Endothelial cell of umbilical vein (primary cell): ENCODE data around the gene CHPF2. TPM values are rescaled to one million over a fixed set of nuclear protein-coding genes. Genes with fewer than 3 reads are reported as not detected.

Experiments used
- BruUV-seq: library from RNA; stranded (reverse); fragments of 400-500 nt; replicated peaks from 2 replicates; lab custom pipeline; 2021; lab: Mats Ljungman, UMichigan
- CTCF ChIA-PET: fragments of 300-600, 350-600 bp; sonication (Branson Sonifier 250); formaldehyde crosslinking; loops from one replicate; lab custom pipeline; 2021; ENCODE audit warnings: antibody characterized with exemption, inconsistent platforms; lab: Charles Lee
- POLR2A ChIA-PET: fragments of 300-600, 350-600 bp; sonication (Branson Sonifier 250); formaldehyde crosslinking; loops from one replicate; lab custom pipeline; 2021; ENCODE audit warnings: antibody characterized with exemption, inconsistent platforms; lab: Charles Lee
- DNase-seq: peaks from one replicate; pipeline ENCODE4 v3.0.0-alpha.2; 2011; ENCODE audit warnings: low read depth, low spot score
- FAIRE-seq: peaks from 2 replicates; lab custom pipeline; 2011; peaks lifted over from hg19 to GRCh38; lab: Jason Lieb, UNC
- H2AFZ ChIP-seq: 2 replicates; pipeline ENCODE4 v1.6.0; 2012; ENCODE audit warnings: low read depth, low read length, control low read depth, inconsistent platforms
- H3K27ac ChIP-seq: 2 replicates; pipeline ENCODE4 v1.5.1; 2011; ENCODE audit warnings: low read depth, mild to moderate bottlenecking, control low read depth, low read length, moderate library complexity; ENCODE audit not compliant: insufficient read depth
- H3K27me3 ChIP-seq, 2 experiments: 2 replicates each; pipeline versions ENCODE4 v1.6.0 to v1.6.1; 2011; ENCODE audit warnings: low read length in 2 of 2, mixed read lengths in 1 of 2; ENCODE audit not compliant: control insufficient read depth in 2 of 2, insufficient read depth in 2 of 2
- H3K36me3 ChIP-seq, 2 experiments: 2 replicates in 1 of 2; 3 replicates in 1 of 2; pipeline ENCODE4 v1.5.1; 2011; ENCODE audit warnings: low read length in 2 of 2, mild to moderate bottlenecking in 1 of 2, moderate library complexity in 1 of 2; ENCODE audit not compliant: control insufficient read depth in 2 of 2, insufficient read depth in 2 of 2; ENCODE audit errors: extremely low read depth in 1 of 2
- H3K4me1 ChIP-seq: 3 replicates; pipeline ENCODE4 v1.5.1; 2011; ENCODE audit warnings: mild to moderate bottlenecking, low read length; ENCODE audit not compliant: control insufficient read depth, insufficient read depth; ENCODE audit errors: extremely low read depth
- H3K4me2 ChIP-seq: 2 replicates; pipeline ENCODE4 v1.6.1; 2011; ENCODE audit warnings: low read length, control low read depth, mixed read lengths; ENCODE audit not compliant: insufficient read depth
- H3K4me3 ChIP-seq, 3 experiments: fragments of 200-600 bp in 1 of 3; sonication (generic), shearing (Covaris generic) in 1 of 3; replicated peaks in 1 of 3; 2 replicates each; pipeline ENCODE4 v1.5.1; 2011 to 2016; ENCODE audit warnings: control low read depth in 3 of 3, low read length in 3 of 3, mild to moderate bottlenecking in 2 of 3, inconsistent platforms in 1 of 3, low read depth in 1 of 3, moderate library complexity in 1 of 3; ENCODE audit not compliant: insufficient read depth in 1 of 3
- H3K79me2 ChIP-seq: 2 replicates; pipeline ENCODE4 v1.6.0; 2012; ENCODE audit warnings: low read length, inconsistent platforms; ENCODE audit not compliant: control insufficient read depth, insufficient read depth
- H3K9ac ChIP-seq: replicated peaks from 2 replicates; pipeline ENCODE3; 2011; ENCODE audit warnings: low read length, control low read depth; ENCODE audit not compliant: insufficient read depth; ENCODE audit errors: extremely low read depth
- H3K9me1 ChIP-seq: replicated peaks from 3 replicates; pipeline ENCODE4 v1.6.0; 2011; ENCODE audit warnings: mild to moderate bottlenecking, low read length; ENCODE audit not compliant: control insufficient read depth, insufficient read depth; ENCODE audit errors: extremely low read depth
- H3K9me3 ChIP-seq: replicated peaks from 2 replicates; pipeline ENCODE4 v1.5.1; 2012; ENCODE audit warnings: low read length, inconsistent platforms; ENCODE audit not compliant: control insufficient read depth, insufficient read depth
- H4K20me1 ChIP-seq: replicated peaks from 2 replicates; pipeline ENCODE3; 2011; ENCODE audit warnings: mild to moderate bottlenecking, low read length; ENCODE audit not compliant: control insufficient read depth, insufficient read depth; ENCODE audit errors: extremely low read depth
- CTCF ChIP-seq, 2 donors: IDR thresholded peaks; 1 replicate in 1 of 2; 2 replicates in 1 of 2; pipeline ENCODE4 v1.5.1; 2011; ENCODE audit warnings: low read length in 2 of 2, mild to moderate bottlenecking in 2 of 2, moderate library complexity in 2 of 2, control low read depth in 1 of 2, inconsistent platforms in 1 of 2, low read depth in 1 of 2; ENCODE audit not compliant: insufficient read depth in 1 of 2; ENCODE audit errors: extremely low read depth in 1 of 2
- FOS ChIP-seq: IDR thresholded peaks from 2 replicates; pipeline ENCODE4 v1.6.1; 2011; ENCODE audit warnings: mild to moderate bottlenecking, low read length, moderate library complexity, borderline replicate concordance; ENCODE audit not compliant: insufficient read depth
- GATA2 ChIP-seq: IDR thresholded peaks from 2 replicates; pipeline ENCODE4 v1.7.0; 2011; ENCODE audit warnings: low read depth, mild to moderate bottlenecking, moderate library complexity, mixed read lengths, low read length; ENCODE audit not compliant: insufficient read length, insufficient read depth
- MYC ChIP-seq: IDR thresholded peaks from one replicate; pipeline ENCODE4 v1.6.1; 2011; ENCODE audit warnings: mild to moderate bottlenecking, low read depth, low read length
- POLR2A ChIP-seq: IDR thresholded peaks from 2 replicates; pipeline ENCODE4 v1.6.1; 2012; ENCODE audit warnings: low read depth, mild to moderate bottlenecking, control low read depth, low read length
- POLR2AphosphoS5 ChIP-seq: IDR thresholded peaks from 2 replicates; pipeline ENCODE4 v1.6.1; 2012; ENCODE audit warnings: low read depth, mild to moderate bottlenecking, control low read depth, low read length, moderate library complexity; ENCODE audit not compliant: insufficient read depth
- dilution Hi-C: fragments of 300-500 bp; cut with MboI; formaldehyde crosslinking; loops from one replicate; pipeline ENCODE4 v1.15.0; 2019; ENCODE audit warnings: low sequenced_read_pairs; ENCODE audit not compliant: extremely low pct_ligation_motif_present
- intact Hi-C: fragments of 100-400 bp; cut with micrococcal nuclease; formaldehyde crosslinking; loops from one replicate; pipeline ENCODE4 v1.10.0; 2022
- polyA plus RNA-seq, 4 experiments: library from polyadenylated mRNA; depleted of rRNA in 3 of 4; stranded (reverse) in 3 of 4; unstranded in 1 of 4; fragments of >200 nt; gene quantifications; 2 replicates each; pipeline versions ENCODE4 v1.2.1 to v1.2.3, GENCODE V29; 2011 to 2012; ENCODE audit warnings: missing spikeins in 1 of 4
- total RNA-seq: library from RNA; stranded (reverse); gene quantifications from 2 replicates; pipeline ENCODE4 v1.2.3, GENCODE V29; 2021

Gene CHPF2
- total and polyA plus RNA-seq, 2 donors (not counting 3 experiments of a cell fraction or from before 2014, with no cell fraction given): 72.8 to 75.0 TPM

- ChIA-PET CTCF (interaction anchor here (1.0 to 4.0 kb wide), 5 partner anchors 11 to 335 kb away, joined by 3 to 58 read pairs (median 4); partner anchors contain the start of gene ABCB8), POLR2A (no interaction called here)
- H3K4me2 ChIP-seq: peak overlapping the region; percentile 55
- peak; percentile 93 for FAIRE-seq
- H3K9me3 ChIP-seq: no peaks in the 10 kb centered on the region
- dilution Hi-C loops: no loop called here
- no peak for TF ChIP-seq POLR2AphosphoS5
- peak; percentile 26 for TF ChIP-seq GATA2
- TF ChIP-seq POLR2A: peak; percentile 46
- TSS peak; percentile 76 for BruUV-seq
- H3K9me1 ChIP-seq: no peaks in the 10 kb centered on the region
- H3K27ac ChIP-seq: peak overlapping the region; percentile 88
- DNase-seq: peak; percentile 86
- H3K4me3 ChIP-seq: peak overlapping the region; percentile 82 to 95 (median 83)
- no peak overlapping the region for H2AFZ ChIP-seq
- H3K79me2 ChIP-seq: peaks cover 39% of the 10 kb centered on the region
- H3K27me3 ChIP-seq: no peaks in the 10 kb centered on the region
- H3K9ac ChIP-seq: peak overlapping the region; percentile 91
- H3K36me3 ChIP-seq: peaks cover 3 to 29% of the 10 kb centered on the region in 2 experiments
- intact Hi-C loops: loop anchor here (1.0 kb wide), 1 partner anchor 11 kb away; no protein-coding TSS in a partner anchor
- H4K20me1 ChIP-seq: no peaks in the 10 kb centered on the region
- peaks cover 14% of the 10 kb centered on the region for H3K4me1 ChIP-seq
Measured at GRCh38 chr7:151232917-151233701, 826 bp downstream of the CHPF2 start.

GRCh38 chr7:151233804-151234203 lies 1.5 kb downstream of the CHPF2 start:
- Histone ChIP-seq H3K9me1 (no peaks in the 10 kb centered on the region), H3K79me2 (peaks cover 39% of the 10 kb centered on the region), H3K27me3 (no peaks in the 10 kb centered on the region), H3K36me3 (peaks cover 3 to 32% of the 10 kb centered on the region in 2 experiments), H3K9me3 (no peaks in the 10 kb centered on the region), H3K4me3 (peak overlapping the region in 2 of 3 experiments; percentile 83 to 95), H3K27ac (peak overlapping the region; percentile 88), H4K20me1 (no peaks in the 10 kb centered on the region), H3K4me2 (peak overlapping the region; percentile 55), H3K9ac (peak overlapping the region; percentile 91), H3K4me1 (peaks cover 13% of the 10 kb centered on the region), H2AFZ (no peak overlapping the region)
- dilution Hi-C loops (no loop called here), intact Hi-C loops (loop anchor here (1.0 kb wide), 1 partner anchor 10 kb away; no protein-coding TSS in a partner anchor)
- DNase-seq (no peak), FAIRE-seq (peak; percentile 28)
- ChIA-PET CTCF (interaction anchor here (1.3 to 4.0 kb wide), 3 partner anchors 10 to 205 kb away, joined by 3 to 58 read pairs (median 4); partner anchors contain the start of gene ABCB8), POLR2A (no interaction called here)
- TF ChIP-seq GATA2 (no peak), MYC (no peak), CTCF (IDR thresholded peaks at IDR 0.05; ENCODE audit: extremely low read depth in 1 of 2, insufficient read depth in 1 of 2, low read depth in 1 of 2, low read length in 2 of 2) (no peak), POLR2A (no peak), FOS (no peak)
- no TSS peak for BruUV-seq
